Activated T-cell treated with anti-CD3 and anti-CD28 coated beads, Interleukin-2, amount 50 U/mL, for 4 hours (primary cell): ENCODE measurements around the gene DCTD. TPM values are rescaled to one million over a fixed set of nuclear protein-coding genes. Genes with fewer than 3 reads are reported as not detected.
"Not testable (repeated sequence)": the region's sequence is repeated elsewhere in the genome, so short reads cannot be mapped to it uniquely, and the experiment has no call there.

Source experiments
- ATAC-seq, 2 donors: fragments of 200-7000 bp; cut with Tn5 transposase; one replicate each; pipeline ENCODE4 v1.10.0; 2021
- DNase-seq: peaks from one replicate; pipeline ENCODE4 v3.0.0-alpha.2; 2020
- H3K27me3 Mint-ChIP-seq: one replicate; pipeline ENCODE4 v1.8.0; 2021; ENCODE audit warnings: low read depth, mixed read lengths
- H3K36me3 Mint-ChIP-seq: one replicate; pipeline ENCODE4 v1.8.0; 2022; ENCODE audit warnings: mixed read lengths; ENCODE audit not compliant: insufficient read depth
- H3K4me1 Mint-ChIP-seq: one replicate; pipeline ENCODE4 v1.8.0; 2021; ENCODE audit warnings: low read depth, mixed read lengths
- H3K4me3 Mint-ChIP-seq: one replicate; pipeline ENCODE4 v1.8.0; 2021; ENCODE audit warnings: mild to moderate bottlenecking, moderate library complexity, mixed read lengths
- H3K9me3 Mint-ChIP-seq: one replicate; pipeline ENCODE4 v1.8.0; 2021; ENCODE audit warnings: mixed read lengths
- total RNA-seq, 3 donors: library from RNA; stranded (reverse); gene quantifications; one replicate each; pipeline ENCODE4 v1.2.1, GENCODE V29; 2021

Gene DCTD
- total RNA-seq, 3 donors from 2014 or later, result 138 to 147 (median 145) TPM

- Mint-ChIP-seq H3K36me3 (peaks cover 46% of the 10 kb centered on the region), H3K4me1 (peaks cover 32% of the 10 kb centered on the region), H3K9me3 (no peaks in the 10 kb centered on the region), H3K4me3 (no peak overlapping the region), H3K27me3 (no peaks in the 10 kb centered on the region)
- ATAC-seq (no peak), DNase-seq (no peak)
Measured at GRCh38 chr4:182913036-182913435, 4.2 kb downstream of the DCTD start.

- no peaks in the 10 kb centered on the region for H3K9me3 Mint-ChIP-seq
- H3K4me1 Mint-ChIP-seq, result peaks cover 10% of the 10 kb centered on the region
- no peaks in the 10 kb centered on the region for H3K27me3 Mint-ChIP-seq
- H3K36me3 Mint-ChIP-seq, result peaks cover 62% of the 10 kb centered on the region
- ATAC-seq, result no peak
- no peak overlapping the region for H3K4me3 Mint-ChIP-seq
- DNase-seq, result no peak
Measured at GRCh38 chr4:182908124-182908523, 9.1 kb downstream of the DCTD start.

- no peak for ATAC-seq
- Mint-ChIP-seq H3K27me3 (no peaks in the 10 kb centered on the region), H3K9me3 (no peaks in the 10 kb centered on the region), H3K4me1 (peaks cover 5% of the 10 kb centered on the region), H3K36me3 (peaks cover 59% of the 10 kb centered on the region), H3K4me3 (no peak overlapping the region)
- no peak for DNase-seq
Measured at GRCh38 chr4:182907396-182907795, 9.8 kb downstream of the DCTD start.

GRCh38 chr4:182906786-182907185 lies 10.4 kb downstream of the DCTD start:
- DNase-seq (no peak), ATAC-seq (no peak)
- Mint-ChIP-seq H3K9me3 (no peaks in the 10 kb centered on the region), H3K4me1 (peaks cover 1% of the 10 kb centered on the region), H3K27me3 (no peaks in the 10 kb centered on the region), H3K36me3 (peaks cover 59% of the 10 kb centered on the region), H3K4me3 (no peak overlapping the region)

DNA sequence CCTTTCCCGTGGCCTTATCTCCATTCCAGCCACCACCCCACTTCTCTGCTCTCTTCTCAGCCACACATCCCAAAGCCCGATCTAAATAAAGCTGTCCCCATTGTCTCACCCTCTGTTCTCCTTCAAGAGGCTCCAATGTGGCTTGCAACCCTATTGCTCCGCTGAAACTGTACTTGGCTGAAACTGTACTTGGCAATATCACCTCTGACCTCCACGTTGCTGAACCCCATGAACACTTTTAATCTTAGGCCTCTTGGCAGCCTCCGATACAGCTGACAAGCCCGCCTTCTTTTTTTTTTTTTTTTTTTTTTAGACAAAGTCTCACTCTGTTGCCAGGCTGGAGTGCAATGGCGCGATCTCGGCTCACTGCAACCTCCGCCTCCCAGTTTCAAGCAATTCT lies 12.1 kb downstream of the DCTD start:
- no peak for ATAC-seq

GRCh38 chr4:182904211-182904761 lies 12.9 kb downstream of the DCTD start:
- H3K4me3 Mint-ChIP-seq, result no peak overlapping the region

More for the DNA sequence above, 12.1 kb downstream of the DCTD start:
- Mint-ChIP-seq H3K4me1 (peaks cover 1% of the 10 kb centered on the region), H3K27me3 (no peaks in the 10 kb centered on the region), H3K36me3 (peaks cover 52% of the 10 kb centered on the region), H3K9me3 (no peaks in the 10 kb centered on the region), H3K4me3 (no peak overlapping the region)
- DNase-seq, result no peak

GRCh38 chr4:182903013-182903412 lies 14.2 kb downstream of the DCTD start:
- no peak for ATAC-seq
- no peak overlapping the region for H3K4me3 Mint-ChIP-seq
- DNase-seq, result no peak
- peaks cover 54% of the 10 kb centered on the region for H3K36me3 Mint-ChIP-seq
- no peaks in the 10 kb centered on the region for H3K9me3 Mint-ChIP-seq
- H3K27me3 Mint-ChIP-seq, result no peaks in the 10 kb centered on the region
- peaks cover 1% of the 10 kb centered on the region for H3K4me1 Mint-ChIP-seq

More at GRCh38 chr4:182904211-182904761, 12.9 kb downstream of the DCTD start:
- Mint-ChIP-seq H3K9me3 (no peaks in the 10 kb centered on the region), H3K27me3 (no peaks in the 10 kb centered on the region), H3K4me1 (peaks cover 1% of the 10 kb centered on the region), H3K36me3 (peaks cover 52% of the 10 kb centered on the region)
- ATAC-seq (no peak), DNase-seq (no peak)

DNA sequence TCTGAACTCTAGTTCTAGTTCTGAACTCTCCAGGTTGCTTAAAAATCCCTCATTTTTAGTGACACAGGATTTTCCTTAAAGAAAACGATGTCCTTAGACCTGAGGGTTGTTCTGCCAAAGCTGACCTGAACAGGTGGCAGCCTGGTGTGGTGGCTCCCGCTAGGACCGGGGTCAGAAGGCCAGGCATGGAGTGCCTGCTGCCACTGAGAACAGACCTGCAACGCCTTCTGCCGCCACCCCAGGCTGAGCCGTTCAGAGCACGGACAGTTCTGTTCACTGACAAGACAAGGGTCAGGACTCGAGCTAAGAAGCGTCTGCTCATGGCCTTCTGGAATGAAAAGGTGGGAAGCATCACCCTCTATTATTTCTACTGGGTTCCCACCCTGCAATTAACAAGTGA lies 15.8 kb downstream of the DCTD start:
- DNase-seq (no peak), ATAC-seq (no peak)
- no peak overlapping the region for H3K4me3 Mint-ChIP-seq
- no peaks in the 10 kb centered on the region for H3K27me3 Mint-ChIP-seq
- no peaks in the 10 kb centered on the region for H3K9me3 Mint-ChIP-seq
- peaks cover 1% of the 10 kb centered on the region for H3K4me1 Mint-ChIP-seq
- peaks cover 46% of the 10 kb centered on the region for H3K36me3 Mint-ChIP-seq

DNA sequence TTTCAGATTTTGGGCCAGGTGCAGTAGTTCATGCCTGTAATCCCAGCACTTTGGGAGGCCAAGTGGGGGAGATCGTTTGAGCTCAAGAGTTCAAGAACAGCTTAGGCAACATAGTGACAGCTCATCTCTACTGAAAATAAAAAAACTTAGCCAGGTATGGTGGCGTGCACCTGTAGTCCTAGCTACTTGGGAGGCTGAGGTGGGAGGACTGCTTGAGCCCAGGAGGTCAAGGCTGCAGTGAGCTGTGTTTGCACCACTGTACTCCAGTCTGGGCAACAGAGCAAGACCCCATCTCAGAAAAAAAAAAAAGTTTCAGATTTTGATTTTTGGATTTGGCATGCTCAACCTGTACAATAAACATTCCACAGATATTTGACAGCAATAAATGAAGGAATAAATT lies 17.2 kb downstream of the DCTD start:
- not testable (repeated sequence) for H3K4me1 Mint-ChIP-seq, H3K9me3 Mint-ChIP-seq, DNase-seq, H3K4me3 Mint-ChIP-seq, ATAC-seq, H3K27me3 Mint-ChIP-seq
- peaks cover 49% of the 10 kb centered on the region for H3K36me3 Mint-ChIP-seq

DNA sequence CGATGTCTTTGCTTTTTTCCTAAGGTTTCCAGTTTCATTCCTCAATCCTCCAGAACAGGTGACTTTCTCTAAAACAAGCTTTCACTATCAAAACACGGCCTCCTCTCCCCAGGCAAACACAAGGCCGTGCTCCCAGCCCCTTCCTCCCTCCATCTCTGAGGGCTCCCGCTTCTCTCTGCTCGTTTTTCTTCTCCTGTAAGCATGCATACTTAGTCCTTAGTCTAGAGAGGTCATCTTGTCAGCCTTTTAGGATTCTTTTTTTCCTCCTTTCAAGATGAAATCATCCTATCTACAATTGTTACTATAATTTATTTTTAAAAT lies 18.7 kb downstream of the DCTD start:
- H3K4me3 Mint-ChIP-seq, result no peak overlapping the region

GRCh38 chr4:182897601-182898478 lies 19.3 kb downstream of the DCTD start:
- ATAC-seq (no peak), DNase-seq (no peak)

More for the DNA sequence above, 18.7 kb downstream of the DCTD start:
- Mint-ChIP-seq H3K4me1 (no peaks in the 10 kb centered on the region), H3K9me3 (no peaks in the 10 kb centered on the region), H3K36me3 (peaks cover 49% of the 10 kb centered on the region), H3K27me3 (no peaks in the 10 kb centered on the region)
- ATAC-seq (no peak), DNase-seq (no peak)

DNA sequence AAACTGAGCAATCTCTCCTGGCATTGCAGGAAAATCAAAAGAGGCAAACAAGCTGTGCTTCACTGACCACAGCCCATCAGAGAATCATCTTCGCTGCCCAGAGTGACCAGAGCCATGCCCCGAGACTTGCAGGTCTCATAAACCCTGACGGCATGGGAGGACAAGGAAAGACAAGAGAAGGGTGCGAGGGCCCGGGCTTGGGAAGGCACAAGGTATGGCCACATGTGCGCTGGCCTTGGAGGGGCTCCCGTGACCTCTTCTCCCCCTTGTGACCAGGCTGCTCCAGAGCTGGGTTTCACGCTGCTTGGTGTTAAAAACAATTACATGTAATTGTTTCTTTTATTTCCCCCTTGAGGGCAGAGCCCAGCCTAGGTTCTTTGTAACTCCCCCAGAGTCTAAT lies 20.8 kb downstream of the DCTD start:
- Mint-ChIP-seq H3K36me3 (peaks cover 54% of the 10 kb centered on the region), H3K4me3 (no peak overlapping the region)
- ATAC-seq, result no peak

More at GRCh38 chr4:182897601-182898478, 19.3 kb downstream of the DCTD start:
- no peaks in the 10 kb centered on the region for H3K27me3 Mint-ChIP-seq
- no peaks in the 10 kb centered on the region for H3K9me3 Mint-ChIP-seq
- no peak overlapping the region for H3K4me3 Mint-ChIP-seq
- no peaks in the 10 kb centered on the region for H3K4me1 Mint-ChIP-seq
- peaks cover 51% of the 10 kb centered on the region for H3K36me3 Mint-ChIP-seq

GRCh38 chr4:182895791-182896292 lies 21.3 kb downstream of the DCTD start:
- Mint-ChIP-seq H3K36me3 (peaks cover 59% of the 10 kb centered on the region), H3K27me3 (no peaks in the 10 kb centered on the region), H3K4me1 (no peaks in the 10 kb centered on the region), H3K9me3 (no peaks in the 10 kb centered on the region), H3K4me3 (no peak overlapping the region)
- no peak for DNase-seq
- no peak for ATAC-seq

More for the DNA sequence above, 20.8 kb downstream of the DCTD start:
- DNase-seq, result no peak
- Mint-ChIP-seq H3K4me1 (no peaks in the 10 kb centered on the region), H3K27me3 (no peaks in the 10 kb centered on the region), H3K9me3 (no peaks in the 10 kb centered on the region)

- no peak overlapping the region for H3K4me3 Mint-ChIP-seq
- ATAC-seq (no peak), DNase-seq (no peak)
- no peaks in the 10 kb centered on the region for H3K4me1 Mint-ChIP-seq
- no peaks in the 10 kb centered on the region for H3K27me3 Mint-ChIP-seq
- peaks cover 60% of the 10 kb centered on the region for H3K36me3 Mint-ChIP-seq
- no peaks in the 10 kb centered on the region for H3K9me3 Mint-ChIP-seq
Measured at GRCh38 chr4:182894681-182895275, 22.4 kb downstream of the DCTD start.
